Inferior parietal cortex (tissue), 1 donor: Measurements from ENCODE around the gene CYP20A1.
"Not testable (repeated sequence)": the region's sequence is repeated elsewhere in the genome, so short reads cannot be mapped to it uniquely, and the experiment has no call there.

ENCODE experiments used
- DNase-seq: peaks from one replicate; pipeline ENCODE4 v3.0.0-alpha.2; 2016; ENCODE audit errors: extremely low spot score

The CYP20A1 gene

DNA sequence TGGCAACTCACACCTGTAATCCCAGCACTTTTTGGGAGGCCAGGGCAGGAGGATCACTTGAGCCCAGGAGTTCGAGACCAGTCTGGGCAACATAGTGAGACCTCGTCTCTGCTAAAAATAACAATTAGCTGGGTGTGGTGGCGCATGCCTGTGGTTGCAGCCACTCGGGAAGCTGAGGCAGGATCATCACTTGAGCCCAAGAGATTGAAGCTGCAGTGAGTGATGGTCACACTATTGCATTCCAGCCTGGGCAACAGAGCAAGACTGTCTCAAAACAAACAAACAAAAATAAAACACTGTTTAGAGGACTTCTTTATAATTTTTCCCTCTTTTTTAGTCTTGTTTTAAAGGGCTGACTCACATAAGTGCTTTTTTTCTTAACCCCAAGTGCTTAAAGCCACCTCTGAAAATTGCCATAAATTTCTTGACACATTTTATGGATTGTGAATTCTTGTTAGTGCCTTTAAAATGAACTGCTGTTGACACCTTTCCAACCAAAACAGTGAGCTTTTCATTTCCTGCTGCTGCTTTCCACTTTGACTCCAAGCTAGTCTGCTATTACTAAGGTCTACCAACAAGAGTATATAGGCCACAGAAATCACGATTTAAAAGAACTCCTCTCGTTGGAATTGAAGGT lies 41.7 kb downstream of the CYP20A1 start:
- DNase-seq: no peak

DNA sequence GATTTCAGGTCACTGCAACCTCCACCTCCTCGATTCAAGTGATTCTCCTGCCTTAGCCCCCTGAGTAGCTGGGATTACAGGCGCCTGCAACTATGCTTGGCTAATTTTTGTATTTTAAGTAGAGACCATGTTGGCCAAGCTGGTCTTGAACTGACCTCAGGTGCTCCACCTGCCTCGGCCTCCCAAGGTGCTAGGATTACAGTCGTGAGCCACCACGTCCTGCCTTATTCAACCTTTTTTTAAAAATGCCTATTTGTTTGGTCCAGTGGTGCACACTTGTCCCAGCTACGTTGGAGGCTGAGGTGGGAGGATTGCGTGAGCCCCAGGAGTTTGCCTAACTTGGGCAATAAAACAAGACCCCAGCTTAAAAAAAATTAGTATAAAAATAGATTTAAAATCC lies 43.3 kb downstream of the CYP20A1 start:
- DNase-seq: no peak

DNA sequence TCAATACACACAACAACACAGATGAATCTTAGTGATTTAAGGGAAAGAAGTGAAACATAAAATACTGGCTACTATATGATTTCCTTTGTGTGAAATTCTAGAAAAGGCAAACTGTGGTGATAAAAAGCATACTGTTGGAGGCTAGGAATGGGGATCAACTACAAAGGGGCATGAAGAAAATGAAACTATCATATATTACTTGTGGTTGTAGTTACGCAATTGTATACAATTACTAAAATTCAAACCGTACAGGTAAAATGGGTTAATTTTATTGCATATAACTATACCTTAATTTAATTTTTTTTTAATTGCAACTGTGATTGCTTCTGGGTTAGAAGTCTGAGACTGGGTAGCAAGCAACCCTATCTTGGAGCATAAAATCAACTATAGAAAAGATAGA lies 47.7 kb downstream of the CYP20A1 start:
- no peak for DNase-seq

DNA sequence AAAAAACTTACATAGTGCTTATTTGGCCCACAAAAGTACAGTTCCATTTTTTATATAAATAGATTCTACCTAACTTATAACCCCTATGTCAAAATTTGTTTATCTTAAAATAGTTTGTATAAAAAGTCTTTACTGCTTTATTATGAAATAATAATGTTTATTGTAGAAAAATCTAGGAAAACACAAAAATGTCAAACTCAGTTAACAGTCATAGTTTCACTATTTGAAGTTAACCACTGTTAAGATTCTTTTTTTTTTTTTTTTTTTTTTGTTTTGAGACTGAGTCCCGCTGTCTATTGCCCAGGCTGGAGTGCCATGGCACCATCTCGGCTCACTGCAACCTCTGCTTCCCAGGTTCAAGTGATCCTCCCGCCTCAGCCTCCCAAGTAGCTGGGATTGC lies 62.8 kb downstream of the CYP20A1 start:
- DNase-seq: no peak

DNA sequence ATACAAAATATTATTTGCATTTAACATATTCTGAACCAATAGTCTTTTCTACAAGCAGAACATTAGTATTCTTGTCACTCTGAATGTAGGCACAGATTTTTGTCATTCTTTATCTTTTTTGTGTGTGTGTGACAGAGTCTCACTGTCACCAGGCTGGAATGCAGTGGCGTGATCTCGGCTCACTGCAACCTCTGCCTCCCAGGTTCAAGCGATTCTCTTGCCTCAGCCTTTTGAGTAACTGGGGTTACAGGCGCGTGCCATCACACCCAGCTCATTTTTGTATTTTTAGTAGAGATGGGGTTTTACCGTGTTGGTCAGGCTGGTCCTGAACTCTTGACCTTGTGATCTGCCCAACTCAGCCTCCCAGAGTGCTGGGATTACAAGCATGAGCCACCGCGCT lies 63.8 kb downstream of the CYP20A1 start:
- DNase-seq: not testable (repeated sequence)

DNA sequence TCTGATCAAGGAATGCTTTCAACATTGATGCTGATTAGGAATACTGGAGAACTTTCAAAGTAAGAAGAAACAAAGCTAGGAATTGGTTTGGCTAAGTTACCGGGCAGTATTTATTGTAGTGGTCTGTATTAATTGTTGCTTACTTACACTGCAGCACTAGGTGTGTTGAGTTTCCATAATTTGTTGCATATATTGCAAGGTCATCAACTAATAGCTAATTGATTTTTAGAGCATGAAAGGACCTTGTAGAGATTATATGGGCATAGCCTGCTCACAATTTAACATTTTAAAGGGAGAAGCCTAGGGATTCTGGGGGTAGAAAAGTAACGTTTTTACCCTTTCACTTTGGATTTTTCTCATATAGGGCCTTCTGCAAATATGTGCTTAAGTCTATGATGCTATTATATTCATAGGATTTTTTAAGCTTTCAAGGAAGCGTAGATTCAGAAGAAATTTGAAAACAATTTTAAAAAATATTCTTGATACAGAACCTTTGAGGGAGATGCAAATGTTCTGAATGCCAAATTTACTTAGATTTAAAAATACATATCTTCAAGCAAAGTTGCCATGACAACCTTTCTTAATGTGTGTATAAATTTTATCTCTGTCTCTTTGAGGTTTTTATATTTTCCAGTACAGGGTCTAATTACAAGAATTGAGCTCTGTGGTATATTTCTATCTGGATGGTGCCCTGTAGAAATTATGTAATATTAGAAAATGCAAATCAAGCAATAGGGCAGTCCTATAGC lies 72.0 kb downstream of the CYP20A1 start:
- DNase-seq: peak; percentile 36

DNA sequence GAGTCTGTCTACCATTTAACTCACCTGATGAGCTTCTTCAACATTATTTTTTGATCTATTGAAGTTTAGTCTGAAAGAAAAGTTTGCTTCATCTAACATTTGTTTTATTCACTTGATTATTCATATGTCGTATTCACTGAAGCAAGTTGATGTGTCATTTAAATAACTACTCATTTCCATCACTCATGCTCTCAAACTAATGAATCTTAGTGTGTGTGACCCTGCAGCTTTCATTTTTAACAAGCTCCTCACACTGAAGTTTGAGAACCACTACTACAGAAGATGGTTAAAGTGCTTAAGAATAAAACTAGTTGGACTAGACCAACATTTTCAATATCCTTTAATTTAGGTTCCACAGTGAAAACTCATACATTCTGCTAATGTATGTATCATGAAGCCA lies 87.5 kb downstream of the CYP20A1 start:
- no peak for DNase-seq

DNA sequence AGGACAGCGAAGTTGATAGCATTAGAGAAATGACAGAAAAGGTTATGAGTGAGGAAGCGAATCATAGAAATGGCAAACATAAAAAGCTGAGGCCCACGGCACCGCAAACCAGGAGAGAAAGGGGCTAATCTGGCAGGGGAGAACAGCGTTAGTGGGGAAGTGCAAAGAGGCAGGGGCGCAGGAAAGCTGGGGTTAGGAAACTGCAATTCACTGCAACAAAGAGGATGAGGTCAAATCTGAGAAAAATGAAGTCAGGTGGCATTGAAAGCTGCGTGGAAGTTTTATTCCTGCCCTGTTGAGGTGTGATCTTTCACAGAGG lies 88.7 kb downstream of the CYP20A1 start:
- DNase-seq: no peak

DNA sequence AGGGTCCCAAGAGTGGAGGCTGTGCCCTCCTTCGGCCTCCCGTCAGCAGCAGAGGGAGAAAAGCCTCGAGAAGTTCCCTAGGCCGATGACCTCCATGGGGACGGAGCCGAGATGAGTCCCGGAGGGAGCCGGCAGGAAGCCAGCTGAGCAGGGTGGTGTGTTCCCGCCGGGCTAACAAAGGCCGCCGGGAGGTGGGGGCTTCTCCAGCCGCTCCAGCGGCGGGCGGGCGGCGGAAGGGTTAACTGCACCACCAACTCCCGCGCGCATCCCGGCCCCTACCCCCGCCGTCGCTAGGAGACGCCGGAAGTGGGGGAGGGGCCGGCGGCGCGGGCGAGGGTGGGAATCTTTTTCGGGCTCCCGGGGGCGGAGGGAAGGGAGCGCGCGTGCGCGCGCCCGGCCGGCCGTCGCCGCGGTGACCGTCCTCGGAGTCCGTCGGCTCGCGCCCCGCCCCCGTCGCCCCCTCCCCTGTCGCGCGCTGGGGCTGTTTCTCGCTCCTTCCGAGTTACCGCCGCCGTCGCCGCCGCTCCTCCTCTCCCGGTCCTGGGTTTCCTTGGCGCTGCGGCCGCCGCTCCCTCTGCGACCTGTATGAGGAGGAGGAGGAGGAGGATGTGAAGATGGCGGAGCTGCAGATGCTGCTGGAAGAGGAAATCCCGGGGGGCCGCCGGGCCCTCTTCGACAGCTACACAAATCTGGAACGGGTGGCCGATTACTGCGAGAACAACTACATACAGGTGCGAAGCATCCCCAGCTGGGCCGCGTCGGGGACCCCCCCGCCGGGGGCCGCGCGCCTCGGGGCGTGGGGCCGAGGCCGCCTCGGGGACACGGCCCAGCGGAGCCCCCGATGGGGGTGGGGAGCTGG lies 89.3 kb downstream of the CYP20A1 start, which contains the start of gene ABI2:
ABI2 (plus strand) TSS at position 494 of the 859 bp plus-strand sequence; CDS start at position 615, 121 bp downstream.
- DNase-seq: peak; percentile 90

DNA sequence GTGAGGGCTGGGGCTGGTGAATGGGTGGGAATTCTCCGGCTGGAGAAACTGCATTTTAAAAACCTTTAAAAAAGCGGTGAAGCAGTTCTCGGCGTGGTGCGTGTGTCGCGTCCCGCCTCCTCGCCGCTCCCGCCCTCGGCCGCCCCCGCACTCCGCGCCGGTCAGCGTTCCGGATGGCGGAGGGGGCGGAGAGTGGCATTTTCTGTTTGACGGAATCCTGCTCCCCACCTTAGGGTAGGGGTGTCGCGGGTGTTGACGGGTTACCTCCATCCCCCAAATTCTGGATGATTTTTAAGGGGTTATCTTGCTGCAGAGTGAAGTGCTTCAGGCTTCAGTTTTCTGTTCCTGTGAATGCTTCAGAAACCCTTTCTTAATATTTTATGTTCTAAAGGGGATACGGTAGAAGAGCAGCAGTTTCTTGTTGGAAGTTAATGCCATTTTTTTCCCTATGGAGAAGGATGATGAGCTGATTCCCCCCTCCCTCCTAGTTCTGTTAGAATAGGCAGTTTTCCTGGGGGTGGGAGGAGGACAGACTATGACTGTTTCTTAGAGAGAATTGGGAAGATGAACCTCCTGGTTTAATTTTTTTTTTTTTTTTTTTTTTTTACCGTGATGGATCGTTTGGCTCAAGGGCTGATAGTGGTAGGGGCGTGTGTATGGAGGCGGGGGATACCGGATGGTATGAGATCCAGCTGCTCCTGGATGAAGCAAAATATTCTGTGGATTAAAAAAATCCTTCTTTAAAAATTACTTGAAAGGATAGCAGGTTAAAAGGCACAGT lies 90.1 kb downstream of the CYP20A1 start:
- DNase-seq: peak; percentile 33

DNA sequence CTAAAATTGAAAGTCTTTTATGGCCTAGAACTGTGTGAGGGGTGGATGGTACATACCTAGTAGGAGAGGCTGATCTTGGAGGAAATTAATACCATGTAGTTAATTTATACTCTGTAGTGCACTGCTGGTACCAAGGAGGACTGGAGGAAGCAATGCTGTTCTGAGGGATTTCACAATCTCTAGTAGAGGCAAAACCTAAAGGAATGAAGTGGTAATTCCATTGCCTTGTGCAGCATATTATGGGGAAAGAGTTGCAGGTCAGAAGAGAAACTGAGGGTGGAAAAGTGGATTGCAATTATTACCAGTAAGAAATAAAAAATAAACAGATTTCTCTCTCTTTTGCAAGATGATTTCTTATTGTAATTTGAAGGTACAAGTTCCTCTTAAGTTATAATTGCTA lies 91.6 kb downstream of the CYP20A1 start:
- DNase-seq: no peak

DNA sequence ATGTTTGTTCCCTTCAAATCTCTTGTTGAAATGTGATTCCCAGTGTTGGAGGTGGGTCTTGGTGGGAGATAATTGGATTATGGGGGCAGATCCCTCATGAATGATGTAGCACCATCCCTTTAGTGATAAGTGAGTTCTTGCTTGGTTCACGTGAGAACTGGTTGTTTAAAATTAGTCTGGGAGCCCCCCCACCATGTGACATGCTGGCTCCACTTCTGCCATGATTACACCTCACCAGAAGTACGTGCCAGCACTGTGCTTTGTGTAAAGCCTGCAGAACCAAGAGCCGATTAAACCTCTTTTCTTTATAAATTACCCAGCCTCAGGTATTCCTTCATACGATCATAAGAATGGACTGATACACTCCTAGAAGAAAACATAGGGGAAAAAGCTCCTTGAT lies 99.5 kb downstream of the CYP20A1 start:
- DNase-seq: no peak

DNA sequence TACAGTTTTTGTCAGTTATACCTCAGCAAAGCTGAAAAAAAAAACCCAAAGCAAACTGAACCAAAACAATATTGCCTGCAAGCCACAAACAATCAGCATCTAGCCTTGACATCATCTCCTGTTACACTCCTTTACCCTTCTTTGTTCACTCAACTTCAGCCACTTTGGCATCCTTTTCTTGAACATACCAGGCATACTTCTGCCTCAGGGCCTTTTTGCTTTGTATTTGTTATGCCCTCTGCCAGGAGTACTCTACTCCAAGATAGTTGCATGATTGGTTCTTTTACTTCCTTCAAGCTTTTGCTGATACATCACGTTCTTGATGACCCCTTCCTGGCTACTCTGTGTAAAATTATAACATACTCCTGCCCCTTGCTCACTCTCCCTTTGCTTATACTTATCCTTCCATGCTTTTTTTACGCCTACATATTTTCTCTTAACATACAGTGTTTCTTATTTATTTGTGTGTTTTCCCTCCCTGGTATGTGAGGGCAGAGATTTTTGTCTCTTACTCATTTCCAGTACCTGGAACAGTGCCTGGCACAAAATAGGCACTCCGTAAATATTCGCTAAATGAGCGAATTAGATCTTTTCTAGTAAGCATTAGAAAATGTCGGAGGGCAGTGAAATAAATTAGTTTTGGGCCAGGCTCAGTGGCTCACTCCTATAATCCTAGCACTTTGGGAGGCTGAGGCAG lies 102.1 kb downstream of the CYP20A1 start:
- DNase-seq: no peak

DNA sequence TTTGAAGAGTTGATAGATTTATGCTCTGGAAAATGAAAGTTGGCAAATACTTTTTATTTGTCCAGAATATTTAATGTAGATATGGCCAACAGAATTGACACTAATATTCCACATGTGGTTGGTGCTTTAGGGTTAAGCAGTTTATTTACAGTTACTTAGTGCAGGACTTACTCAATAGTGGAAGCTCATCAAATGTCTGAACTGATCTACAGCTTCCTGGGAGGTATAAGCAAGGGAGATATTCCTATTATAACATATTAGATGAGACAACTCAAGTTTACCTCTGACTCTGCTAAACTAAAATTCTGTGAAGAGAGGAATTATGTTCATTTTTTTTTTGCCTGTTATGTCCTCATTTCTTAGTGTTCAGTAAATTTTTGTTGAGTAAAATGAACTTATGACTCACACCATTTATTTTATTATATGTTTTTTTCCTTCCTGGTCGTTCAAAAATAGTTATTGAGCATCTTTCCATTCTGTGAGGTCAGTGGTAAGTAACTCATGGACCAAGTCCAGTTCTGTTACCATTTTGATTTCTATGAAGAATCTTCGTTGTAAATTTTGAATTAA lies 103.0 kb downstream of the CYP20A1 start:
- DNase-seq: no peak

DNA sequence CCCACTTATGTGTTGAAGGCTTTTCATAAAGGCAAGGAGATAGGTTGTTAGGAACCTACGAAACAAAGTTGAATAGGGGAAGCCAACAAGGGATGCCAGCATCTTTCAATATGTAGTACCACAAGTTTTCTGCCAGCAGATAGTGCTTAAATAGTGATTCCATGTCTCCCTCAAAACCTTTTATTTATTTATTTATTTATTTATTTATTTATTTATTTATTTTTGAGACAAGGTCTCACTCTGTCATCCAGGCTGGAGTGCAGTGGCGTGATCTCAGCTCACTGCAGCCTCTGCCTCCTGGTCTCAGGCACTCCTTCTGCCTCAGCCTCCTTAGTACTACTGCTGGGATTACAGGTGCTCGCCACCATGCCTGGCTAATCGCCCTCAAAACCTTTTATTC lies 103.6 kb downstream of the CYP20A1 start:
- DNase-seq: not testable (repeated sequence)

DNA sequence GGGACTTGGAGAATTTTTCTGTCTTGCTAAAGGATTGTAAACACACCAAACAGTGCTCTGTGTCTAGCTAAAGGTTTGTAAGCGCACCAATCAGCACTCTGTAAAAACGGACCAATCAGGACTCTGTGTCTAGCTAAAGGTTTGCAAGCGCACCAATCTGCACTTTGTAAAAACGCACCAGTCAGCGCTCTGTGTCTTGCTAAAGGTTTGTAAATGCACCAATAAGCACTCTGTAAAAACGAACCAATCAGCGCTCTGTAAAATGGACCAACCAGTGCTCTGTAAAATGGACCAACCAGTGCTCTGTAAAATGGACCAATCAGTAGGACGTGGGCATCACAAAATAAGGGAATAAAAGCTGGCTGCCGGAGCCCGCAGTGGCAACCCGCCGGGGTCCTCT lies 105.8 kb downstream of the CYP20A1 start:
- no peak for DNase-seq

DNA sequence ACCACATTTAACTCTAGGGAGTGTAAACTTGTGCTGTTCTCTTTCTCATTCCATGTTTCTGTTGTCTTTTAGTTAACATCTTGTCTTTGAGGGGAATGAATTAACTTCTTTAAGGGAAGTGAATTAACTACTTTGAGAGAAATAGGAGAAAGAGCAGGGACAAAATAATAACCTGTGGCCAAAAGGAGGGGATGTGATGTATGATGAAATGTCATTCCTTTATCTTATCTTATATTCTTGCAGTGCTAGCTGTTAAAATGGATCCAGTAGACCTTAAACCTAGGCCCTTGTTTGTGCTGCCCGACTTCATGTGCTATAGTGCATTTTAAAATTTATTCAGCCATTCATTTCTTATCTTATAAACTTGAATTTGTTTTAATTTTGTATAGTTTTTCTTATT lies 107.8 kb downstream of the CYP20A1 start:
- DNase-seq: no peak

DNA sequence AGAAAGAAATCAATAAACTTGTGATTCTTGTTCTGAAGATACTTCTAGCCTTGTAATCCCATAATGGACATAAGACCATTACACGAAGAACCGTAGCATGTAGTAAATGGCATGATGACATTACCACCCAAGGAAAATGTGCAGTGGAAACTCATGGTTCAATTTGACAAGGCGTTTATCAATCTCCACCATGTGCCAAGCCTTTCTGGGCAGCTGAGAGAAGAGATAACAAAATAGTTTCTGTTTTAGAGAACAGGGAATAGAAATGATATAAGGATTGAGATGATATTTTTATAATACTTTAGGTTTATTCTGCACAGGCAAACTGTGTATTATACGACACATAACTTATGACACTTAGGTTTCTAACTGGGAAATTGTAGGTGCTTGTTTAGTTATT lies 108.6 kb downstream of the CYP20A1 start:
- DNase-seq: no peak

DNA sequence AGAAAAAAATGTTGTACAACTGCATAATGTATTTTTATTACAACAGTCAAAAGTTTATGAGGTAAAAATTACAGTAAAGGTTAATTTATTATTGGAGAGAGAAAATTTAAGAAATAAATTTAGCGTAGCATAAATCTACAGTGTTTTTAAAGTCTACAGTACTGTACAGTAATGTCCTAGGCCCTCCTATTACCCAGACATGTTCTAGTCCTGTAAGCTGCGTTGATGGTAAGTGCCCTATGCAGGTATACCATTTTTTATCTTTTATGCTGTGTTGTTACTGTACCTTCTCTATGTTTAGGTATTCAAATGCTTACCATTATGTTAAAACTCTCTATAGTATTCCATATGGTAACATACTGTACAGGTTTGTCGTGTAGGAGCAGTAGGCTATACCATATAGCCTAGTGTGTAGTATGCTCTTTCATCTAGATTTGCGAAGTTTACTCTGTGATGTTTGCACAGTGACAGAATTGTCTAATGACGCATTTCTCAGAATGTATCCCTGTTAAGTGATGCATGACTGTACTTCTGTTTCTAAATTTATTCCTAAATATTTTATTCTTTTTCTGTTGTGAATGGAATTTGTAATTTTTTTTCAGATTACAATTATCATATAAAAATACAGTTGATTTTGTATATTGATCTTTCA lies 113.9 kb downstream of the CYP20A1 start:
- DNase-seq: no peak

DNA sequence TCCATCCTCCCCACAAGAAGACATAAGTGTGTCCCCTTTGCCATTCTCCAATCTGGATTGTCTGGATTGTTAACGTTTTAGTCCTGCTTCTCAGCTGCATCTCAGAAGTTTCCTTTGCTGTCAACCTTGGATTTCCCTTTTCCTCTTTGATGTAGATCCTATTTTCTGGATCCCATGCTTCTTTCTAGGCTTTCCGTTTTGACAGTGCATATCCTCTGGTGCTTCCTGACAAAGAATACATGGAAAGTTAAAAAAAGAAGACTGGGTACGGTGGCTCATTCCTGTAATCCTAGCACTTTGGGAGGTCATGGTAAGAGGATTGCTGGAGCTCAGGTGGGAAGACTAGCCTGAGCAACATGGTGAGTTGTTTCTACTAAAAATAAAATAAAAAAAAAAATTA lies 116.1 kb downstream of the CYP20A1 start:
- no peak for DNase-seq
